ENCODE data around the gene SLC39A1. TPM values are rescaled to one million over a fixed set of nuclear protein-coding genes. Genes with fewer than 3 reads are reported as not detected.

Gene SLC39A1
- total RNA-seq, 1 donor from 2014 or later: 86.8 TPM

Other genes with a start within 250 kb of the SLC39A1 start
- 16.4 and 20.7 TPM in 2 replicates for gene INTS3, start 235.5 kb downstream of the SLC39A1 start, total RNA-seq
- gene SLC27A3, start 188.1 kb downstream of the SLC39A1 start, total RNA-seq: 30.4 and 56.1 TPM in 2 replicates
- gene GATAD2B, start 40.6 kb downstream of the SLC39A1 start, total RNA-seq: 4.0 and 6.2 TPM in 2 replicates
- gene DENND4B, start 16.8 kb downstream of the SLC39A1 start, total RNA-seq: 6.7 and 13.9 TPM in 2 replicates
- 2.3 and 3.3 TPM in 2 replicates for gene CRTC2, start 4.9 kb downstream of the SLC39A1 start, total RNA-seq
- 6.8 and 8.7 TPM in 2 replicates for gene CREB3L4, start 4.4 kb upstream of the SLC39A1 start, total RNA-seq
- gene JTB, start 14.1 kb upstream of the SLC39A1 start, total RNA-seq: 78.3 and 109 TPM in 2 replicates
- gene RAB13, start 22.8 kb upstream of the SLC39A1 start, total RNA-seq: 35.4 and 61.8 TPM in 2 replicates
- gene RPS27, start 27.2 kb upstream of the SLC39A1 start, total RNA-seq: 1,374 and 1,459 TPM in 2 replicates
- gene NUP210L, start 191.5 kb upstream of the SLC39A1 start, total RNA-seq: under 0.01 TPM in 2 replicates
- 298 and 390 TPM in 2 replicates for gene TPM3, start 228.6 kb upstream of the SLC39A1 start, total RNA-seq
- gene CFAP141, start 242.8 kb upstream of the SLC39A1 start, total RNA-seq: not detected in 2 replicates

Data from dermis microvascular lymphatic vessel endothelial cell (primary cell).